ENCODE data around the gene ZIK1. TPM values are rescaled to one million over a fixed set of nuclear protein-coding genes. Genes with fewer than 3 reads are reported as not detected.

Gene ZIK1
- total RNA-seq (2014; rRNA removed; shearing (Covaris generic)) = 8.4 and 9.3 TPM in 2 replicates

- Histone ChIP-seq H3K27me3 (no peaks in the 10 kb centered on the region), H3K9me3 (replicated peaks) (peaks cover 23% of the 10 kb centered on the region), H3K27ac (no peak within 1 kb of the TSS; the same call in 1 of the 2 replicates), H3K36me3 (peaks cover 5% of the 10 kb centered on the region; the same call in 1 of the 2 replicates), H3K4me1 (peaks cover 3% of the 10 kb centered on the region), H3K4me3 (peak within 1 kb of the TSS; percentile 70)
- peak; percentile 83 to 88 for DNase-seq
Measured at GRCh38 chr19:57583521-57584416, at the start of gene ZIK1. ZIK1 (plus strand) TSS chr19:57584145; CDS start chr19:57584357, 212 bp downstream.

DNA sequence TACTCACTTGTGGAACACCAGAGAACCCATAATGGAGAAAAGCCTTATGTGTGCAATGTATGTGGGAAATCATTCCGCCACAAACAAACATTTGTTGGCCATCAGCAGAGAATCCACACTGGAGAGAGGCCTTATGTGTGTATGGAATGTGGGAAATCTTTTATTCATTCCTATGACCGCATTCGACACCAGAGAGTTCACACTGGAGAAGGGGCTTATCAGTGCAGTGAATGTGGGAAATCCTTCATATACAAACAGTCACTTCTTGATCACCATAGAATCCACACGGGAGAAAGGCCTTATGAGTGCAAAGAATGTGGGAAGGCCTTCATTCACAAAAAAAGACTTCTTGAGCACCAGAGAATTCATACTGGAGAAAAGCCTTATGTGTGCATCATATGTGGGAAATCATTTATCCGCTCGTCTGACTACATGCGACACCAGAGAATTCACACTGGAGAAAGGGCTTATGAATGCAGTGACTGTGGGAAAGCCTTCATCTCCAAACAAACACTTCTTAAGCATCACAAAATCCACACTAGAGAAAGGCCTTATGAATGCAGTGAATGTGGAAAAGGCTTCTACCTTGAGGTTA lies 45.9 kb upstream of the ZIK1 start:
- peak in 1 of 2 experiments; percentile 9 for DNase-seq
- H3K27ac ChIP-seq = no peak overlapping the region
- no peak overlapping the region for H3K4me3 ChIP-seq
- H3K36me3 ChIP-seq = peaks cover 81% of the 10 kb centered on the region
- peaks cover 51% of the 10 kb centered on the region for H3K9me3 ChIP-seq (replicated peaks)
- no peaks in the 10 kb centered on the region for H3K27me3 ChIP-seq
- H3K4me1 ChIP-seq = no peaks in the 10 kb centered on the region

DNA sequence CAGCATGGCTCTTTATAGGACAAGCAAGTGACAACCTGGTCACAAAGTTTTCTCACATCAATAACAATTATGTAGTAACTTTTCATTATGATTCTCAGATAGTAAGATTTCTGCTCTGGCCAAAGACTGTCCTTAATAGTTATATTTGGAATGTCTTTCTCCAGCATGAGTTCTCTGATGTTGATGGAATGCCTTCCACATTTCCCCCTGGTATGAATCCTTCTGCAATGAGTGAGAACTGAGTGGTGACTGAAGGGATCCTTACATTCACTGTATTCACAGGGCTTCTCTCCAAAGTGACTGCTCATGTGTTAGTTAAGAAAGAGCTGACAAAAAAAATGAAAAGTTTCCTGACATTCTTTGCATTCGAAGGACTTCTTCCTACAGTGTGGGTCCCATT lies 37.4 kb upstream of the ZIK1 start:
- no peaks in the 10 kb centered on the region for H3K27me3 ChIP-seq
- H3K36me3 ChIP-seq = peaks cover 97% of the 10 kb centered on the region
- DNase-seq = no peak
- no peak overlapping the region for H3K27ac ChIP-seq
- no peaks in the 10 kb centered on the region for H3K4me1 ChIP-seq
- H3K9me3 ChIP-seq (replicated peaks) = peaks cover 35% of the 10 kb centered on the region
- no peak overlapping the region for H3K4me3 ChIP-seq

DNA sequence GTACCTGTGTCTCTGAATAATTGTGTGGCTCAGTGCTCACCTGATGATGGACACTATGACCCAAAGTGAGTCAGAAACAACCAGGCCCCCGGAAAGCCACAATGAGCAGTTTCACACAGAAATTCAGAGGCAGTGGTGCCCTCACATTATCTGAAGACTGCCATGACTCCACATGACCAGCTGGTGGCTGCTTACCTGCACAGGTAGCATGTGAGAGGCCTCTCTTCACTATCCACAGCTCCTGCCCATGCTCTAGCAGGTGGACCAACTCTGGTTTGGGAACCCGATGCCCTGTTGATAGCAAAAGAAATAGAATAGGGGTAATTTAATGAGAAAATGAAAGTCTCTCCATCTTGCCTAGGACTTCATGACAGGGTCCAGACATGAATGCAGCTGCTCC lies 31.5 kb upstream of the ZIK1 start:
- no peak for DNase-seq
- H3K9me3 ChIP-seq (replicated peaks) = peaks cover 4% of the 10 kb centered on the region; the same call in 1 of the 2 replicates
- peaks cover 90% of the 10 kb centered on the region for H3K36me3 ChIP-seq
- no peak overlapping the region for H3K27ac ChIP-seq
- H3K4me1 ChIP-seq = no peaks in the 10 kb centered on the region
- H3K4me3 ChIP-seq = no peak overlapping the region
- no peaks in the 10 kb centered on the region for H3K27me3 ChIP-seq

DNA sequence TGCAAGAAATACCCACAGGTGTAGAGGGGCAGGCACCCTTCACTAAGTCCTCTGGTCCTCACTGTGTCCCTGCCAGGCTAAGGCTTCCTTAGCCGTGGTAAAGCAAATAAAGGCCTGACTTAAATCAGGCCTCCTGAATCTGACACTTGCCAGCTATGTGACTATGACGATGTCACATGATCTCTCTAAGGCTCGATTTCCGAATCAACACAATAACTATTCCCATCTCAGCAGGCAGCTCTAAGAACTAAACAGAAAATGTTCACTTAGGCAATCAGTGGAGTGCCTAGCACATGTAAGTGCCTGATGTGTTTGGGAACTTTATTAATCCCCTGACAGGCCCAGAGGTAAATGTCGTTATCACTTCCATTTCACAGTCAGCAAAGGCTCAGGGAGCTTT lies 26.3 kb upstream of the ZIK1 start:
- peaks cover 4% of the 10 kb centered on the region; the same call in 1 of the 2 replicates for H3K9me3 ChIP-seq (replicated peaks)
- no peak overlapping the region for H3K27ac ChIP-seq
- H3K36me3 ChIP-seq = peaks cover 41% of the 10 kb centered on the region
- H3K27me3 ChIP-seq = no peaks in the 10 kb centered on the region
- no peak for DNase-seq
- no peak overlapping the region for H3K4me3 ChIP-seq
- no peaks in the 10 kb centered on the region for H3K4me1 ChIP-seq

DNA sequence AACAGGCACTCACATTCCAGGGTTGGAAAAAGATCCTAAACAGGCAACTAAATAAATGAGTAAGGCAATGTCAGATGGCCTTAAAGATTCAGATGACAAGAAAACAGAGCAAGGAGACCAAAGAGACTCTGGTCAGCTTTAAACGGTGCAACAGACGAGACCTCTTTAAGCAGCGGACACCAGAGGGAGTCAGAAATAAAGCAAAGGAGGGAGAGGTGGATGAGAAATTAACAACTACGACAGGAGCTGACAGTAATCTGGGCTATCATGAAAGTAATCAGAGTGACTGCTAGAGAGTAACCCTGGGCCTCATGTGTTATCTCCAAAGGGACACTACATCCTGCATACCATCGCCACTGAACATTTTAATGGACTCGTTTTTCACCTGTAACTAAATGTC lies 25.4 kb upstream of the ZIK1 start:
- DNase-seq = no peak
- Histone ChIP-seq H3K27ac (no peak overlapping the region), H3K27me3 (no peaks in the 10 kb centered on the region), H3K4me3 (peak overlapping the region; percentile 82), H3K36me3 (peaks cover 32% of the 10 kb centered on the region), H3K4me1 (no peaks in the 10 kb centered on the region), H3K9me3 (replicated peaks) (peaks cover 5% of the 10 kb centered on the region; the same call in 1 of the 2 replicates)

DNA sequence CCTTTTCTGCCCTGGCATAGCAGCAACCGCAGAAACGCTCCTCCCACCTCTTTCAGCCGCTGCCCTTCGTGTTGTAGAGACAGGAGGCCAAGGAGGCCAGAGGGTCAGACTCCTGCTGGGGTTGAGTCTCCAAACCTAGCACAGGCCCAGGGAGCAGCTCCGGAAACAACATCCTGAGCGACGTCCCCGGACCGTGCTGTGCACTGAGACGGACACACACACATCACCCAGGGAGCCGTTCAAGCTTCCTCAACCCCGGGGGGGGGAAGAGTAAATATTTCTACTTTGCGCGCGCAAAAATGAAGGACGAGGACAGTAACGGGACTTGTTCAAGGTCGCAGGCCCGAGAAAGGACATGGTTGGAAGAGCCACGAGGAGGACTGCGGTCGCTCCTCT lies 24.9 kb upstream of the ZIK1 start:
- H3K4me1 ChIP-seq = no peaks in the 10 kb centered on the region
- H3K27me3 ChIP-seq = no peaks in the 10 kb centered on the region
- H3K4me3 ChIP-seq = peak overlapping the region; percentile 82
- peaks cover 27% of the 10 kb centered on the region for H3K36me3 ChIP-seq
- peaks cover 8% of the 10 kb centered on the region; the same call in 1 of the 2 replicates for H3K9me3 ChIP-seq (replicated peaks)
- peak; percentile 24 to 33 for DNase-seq
- H3K27ac ChIP-seq = peak overlapping the region; percentile 67

DNA sequence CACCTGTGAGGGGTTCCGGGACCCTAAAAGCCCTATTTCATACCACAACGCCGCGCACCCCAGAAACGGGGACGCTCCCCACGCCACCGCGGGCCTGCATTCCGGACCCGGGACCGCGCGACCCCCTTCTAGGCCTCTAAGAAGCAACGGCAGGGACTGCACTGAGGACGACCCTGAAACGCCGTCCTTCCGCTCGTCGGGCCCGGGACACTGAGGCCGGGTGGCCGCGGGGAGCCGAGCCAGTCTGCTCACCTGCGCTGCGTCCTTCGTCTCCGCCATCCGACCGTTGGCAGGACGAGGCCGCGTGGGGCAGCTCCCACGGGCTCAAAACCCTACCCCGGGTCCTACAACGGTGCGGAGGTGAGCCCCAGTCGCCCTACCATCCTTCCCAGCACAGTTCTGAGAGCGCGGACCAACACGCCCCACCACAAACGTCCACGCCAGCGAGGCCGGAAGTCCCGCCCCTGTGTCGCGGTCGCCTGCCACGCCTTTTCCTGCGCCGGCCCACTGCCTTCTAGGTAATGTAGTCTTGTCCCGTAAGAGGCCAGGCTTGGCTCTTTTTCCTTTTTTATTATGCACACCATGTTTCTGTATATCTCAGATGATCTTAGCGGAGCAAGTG lies 24.4 kb upstream of the ZIK1 start, which contains the start of gene ZNF550:
Gene ZNF550 (minus strand): TSS at position 460 of the 622 bp plus-strand sequence. CDS start 181 bp downstream, at position 279.
- peak; percentile 90 to 91 for DNase-seq
- Histone ChIP-seq H3K4me3 (peak within 1 kb of the TSS; percentile 82), H3K36me3 (peaks cover 22% of the 10 kb centered on the region), H3K27ac (peak within 1 kb of the TSS; percentile 67), H3K4me1 (no peaks in the 10 kb centered on the region), H3K27me3 (no peaks in the 10 kb centered on the region), H3K9me3 (replicated peaks) (peaks cover 8% of the 10 kb centered on the region; the same call in 1 of the 2 replicates)

DNA sequence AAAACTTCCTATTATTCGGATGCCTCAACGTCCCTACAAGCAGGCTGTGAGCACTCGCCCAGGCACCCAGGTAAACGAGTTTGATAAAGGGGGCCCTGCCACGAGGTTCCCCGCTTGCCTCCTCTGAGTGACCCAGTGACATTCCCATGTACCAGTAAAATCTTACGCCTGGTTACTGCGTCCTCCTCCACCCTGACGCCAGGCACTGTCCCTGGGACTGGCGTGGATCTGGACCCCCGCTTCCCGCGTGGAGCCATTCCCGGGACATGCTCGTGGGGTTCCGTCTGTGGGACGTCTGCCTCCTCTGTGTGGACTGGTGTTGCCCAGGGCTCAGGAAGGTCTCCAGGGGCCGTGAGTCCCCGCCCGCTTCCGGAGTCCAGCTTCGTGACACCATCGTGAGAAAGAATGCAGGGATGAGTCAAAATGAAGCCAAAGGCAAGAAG lies 23.9 kb upstream of the ZIK1 start:
- DNase-seq = no peak
- Histone ChIP-seq H3K36me3 (peaks cover 16% of the 10 kb centered on the region), H3K9me3 (replicated peaks) (peaks cover 5% of the 10 kb centered on the region; the same call in 1 of the 2 replicates), H3K4me1 (no peaks in the 10 kb centered on the region), H3K4me3 (peak overlapping the region; percentile 82), H3K27ac (no peak overlapping the region), H3K27me3 (no peaks in the 10 kb centered on the region)

DNA sequence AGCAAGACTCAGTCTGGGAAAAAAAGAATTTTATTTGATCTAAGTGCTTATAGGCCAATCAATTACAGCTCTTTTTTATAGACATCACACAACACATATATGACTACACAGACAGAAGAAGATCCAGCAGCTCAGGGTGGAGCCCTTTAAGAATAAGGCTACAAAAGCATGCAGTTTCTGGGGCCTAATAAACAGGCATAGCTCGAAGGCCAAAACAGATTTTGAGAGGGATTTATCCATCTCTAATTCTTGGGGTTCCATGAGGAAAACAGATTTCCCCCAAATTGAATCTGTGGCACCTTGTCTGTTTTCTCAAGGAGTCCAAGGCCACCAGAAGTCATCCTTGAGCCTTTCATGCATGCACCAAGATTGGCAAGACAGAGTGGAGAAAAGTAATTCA lies 20.4 kb upstream of the ZIK1 start:
- Histone ChIP-seq H3K4me3 (no peak overlapping the region), H3K36me3 (no peaks in the 10 kb centered on the region; the same call in 1 of the 2 replicates), H3K27me3 (no peaks in the 10 kb centered on the region), H3K4me1 (no peaks in the 10 kb centered on the region), H3K27ac (no peak overlapping the region), H3K9me3 (replicated peaks) (peaks cover 28% of the 10 kb centered on the region)
- DNase-seq = no peak

DNA sequence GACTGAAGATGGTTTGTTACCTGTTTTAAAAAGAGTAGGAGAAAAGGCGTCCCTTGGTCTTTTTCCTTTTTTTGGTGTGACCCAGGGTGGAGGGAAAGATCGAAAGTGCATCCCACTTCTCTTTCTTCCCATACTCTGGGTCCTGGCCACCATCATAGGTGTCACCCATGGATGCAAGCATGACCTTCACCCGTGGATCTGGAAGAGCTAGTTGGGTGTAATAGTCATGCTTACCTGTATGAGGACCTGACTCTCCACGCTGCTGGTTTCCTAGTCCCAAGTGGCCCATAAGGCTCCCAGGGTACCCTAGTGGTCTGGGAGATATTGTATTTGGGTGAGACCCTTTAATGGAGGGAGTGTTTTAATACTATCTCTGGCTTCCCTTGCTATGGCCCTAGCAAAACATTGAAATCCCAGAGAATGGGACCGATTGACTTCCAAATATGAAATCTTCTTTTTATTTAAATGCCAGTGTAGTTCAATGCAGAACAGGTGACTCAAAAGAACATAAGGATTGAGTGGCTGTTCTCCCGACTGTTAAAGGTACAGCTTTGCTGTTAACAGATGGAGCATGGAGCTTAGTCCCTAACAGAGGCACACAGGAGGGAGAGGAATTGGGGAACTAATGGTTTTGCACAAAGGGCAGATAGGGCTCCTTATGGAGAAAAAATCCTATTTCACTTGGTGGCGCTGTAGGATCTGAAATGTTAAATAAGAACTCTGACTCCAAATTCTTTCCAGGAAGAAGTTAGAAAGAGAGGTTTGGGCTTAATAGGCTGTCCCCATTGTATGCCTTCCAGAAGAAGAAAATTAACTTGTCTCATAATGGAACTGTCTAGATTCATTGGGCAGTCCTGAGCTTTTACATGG lies 17.3 kb upstream of the ZIK1 start:
- H3K27ac ChIP-seq = no peak overlapping the region
- H3K27me3 ChIP-seq = no peaks in the 10 kb centered on the region
- H3K36me3 ChIP-seq = peaks cover 5% of the 10 kb centered on the region
- peak; percentile 29 to 57 for DNase-seq
- peaks cover 32% of the 10 kb centered on the region for H3K9me3 ChIP-seq (replicated peaks)
- H3K4me1 ChIP-seq = no peaks in the 10 kb centered on the region
- no peak overlapping the region for H3K4me3 ChIP-seq

DNA sequence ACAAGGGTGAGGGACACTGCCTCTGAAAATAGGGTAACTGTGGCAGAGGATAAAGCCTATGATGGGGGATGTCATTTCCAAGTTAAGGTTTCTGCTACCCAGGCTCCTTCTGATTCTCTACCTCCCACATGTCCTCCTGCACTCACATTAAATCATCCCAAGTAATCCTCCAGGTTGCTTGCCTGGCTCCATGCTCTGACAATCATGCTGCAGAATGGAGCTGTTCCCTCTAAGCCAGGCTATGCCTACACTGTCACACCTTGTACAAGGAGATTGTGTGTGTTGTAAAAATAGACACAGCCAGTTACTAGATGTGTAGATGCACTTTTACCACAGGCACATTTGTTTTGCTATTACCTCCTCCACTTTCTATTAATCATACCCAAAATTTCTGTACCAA lies 13.2 kb upstream of the ZIK1 start:
- no peak for DNase-seq

GRCh38 chr19:57572415-57572947 lies 11.5 kb upstream of the ZIK1 start:
- Histone ChIP-seq H3K9me3 (replicated peaks) (peaks cover 39% of the 10 kb centered on the region), H3K36me3 (peaks cover 49% of the 10 kb centered on the region), H3K4me3 (no peak overlapping the region), H3K4me1 (no peaks in the 10 kb centered on the region), H3K27me3 (no peaks in the 10 kb centered on the region), H3K27ac (no peak overlapping the region)
- DNase-seq = no peak

More for the DNA sequence above, 13.2 kb upstream of the ZIK1 start:
- Histone ChIP-seq H3K27me3 (no peaks in the 10 kb centered on the region), H3K9me3 (replicated peaks) (peaks cover 48% of the 10 kb centered on the region), H3K4me1 (no peaks in the 10 kb centered on the region), H3K4me3 (no peak overlapping the region), H3K36me3 (peaks cover 43% of the 10 kb centered on the region), H3K27ac (no peak overlapping the region)

DNA sequence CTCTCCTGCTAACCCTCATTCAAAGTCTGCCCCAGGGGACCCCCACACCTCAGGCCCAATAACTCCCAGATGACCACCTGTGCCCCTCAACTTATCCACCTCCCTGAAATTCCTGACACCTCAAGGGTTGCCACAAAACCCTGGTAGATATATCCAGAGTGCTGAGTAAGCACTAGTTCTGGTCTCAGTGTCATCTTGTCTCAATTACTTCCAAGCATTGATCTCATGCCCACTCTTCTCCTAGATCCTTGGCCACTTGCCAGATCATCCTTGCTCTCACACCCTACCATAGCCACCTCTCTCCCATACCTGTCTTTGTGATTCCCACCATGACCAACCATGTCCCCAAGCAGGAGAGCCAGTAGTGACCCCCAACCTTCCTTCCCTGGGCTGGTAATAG lies 7.3 kb upstream of the ZIK1 start:
- H3K4me1 ChIP-seq = peaks cover 3% of the 10 kb centered on the region
- no peak overlapping the region for H3K27ac ChIP-seq
- DNase-seq = no peak
- no peaks in the 10 kb centered on the region for H3K27me3 ChIP-seq
- H3K9me3 ChIP-seq (replicated peaks) = peaks cover 43% of the 10 kb centered on the region
- H3K36me3 ChIP-seq = peaks cover 43% of the 10 kb centered on the region
- no peak overlapping the region for H3K4me3 ChIP-seq
